GM12872 (cell line): Measurements from ENCODE around the gene HOXD12.

Experiments used
- CTCF ChIP-seq: IDR thresholded peaks from 3 replicates; pipeline ENCODE4 v1.5.1; 2011; ENCODE audit warnings: low read depth, mild to moderate bottlenecking, low read length, moderate library complexity; ENCODE audit not compliant: insufficient read depth

HOXD12 gene

DNA sequence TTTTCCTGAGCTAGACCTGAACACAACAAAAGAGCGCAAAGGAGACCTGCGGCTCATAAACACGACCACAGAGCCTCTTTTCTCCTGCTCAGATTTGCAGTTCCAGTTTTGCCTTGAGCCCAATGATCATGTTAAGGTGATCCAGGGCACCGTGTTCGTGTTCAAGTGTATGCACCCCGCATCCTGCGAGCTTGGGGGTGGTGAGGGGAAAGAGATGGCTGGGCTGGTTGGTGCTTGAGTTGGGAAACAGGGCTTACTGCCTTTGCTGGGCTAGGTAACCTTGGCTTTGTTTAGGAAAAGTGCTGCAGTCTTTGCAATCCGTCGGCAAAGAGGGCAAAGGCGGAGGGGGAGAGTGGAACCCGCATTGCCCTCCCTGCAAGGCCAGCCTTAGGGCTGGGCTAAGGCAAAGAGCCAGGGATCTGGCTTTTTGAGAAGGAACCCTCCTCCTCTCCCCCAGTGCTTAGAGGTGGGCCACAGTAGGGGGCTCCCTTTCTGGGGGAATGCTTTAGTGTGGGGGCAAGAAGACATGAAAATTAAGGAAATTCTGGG, 18.3 kb downstream of the HOXD12 start:
- TF ChIP-seq CTCF: no peak

- peak; percentile 67 for TF ChIP-seq CTCF
Observed at GRCh38 chr2:176118601-176119339, 19.2 kb downstream of the HOXD12 start.

GRCh38 chr2:176120364-176121189, 21.0 kb downstream of the HOXD12 start:
- no peak for TF ChIP-seq CTCF

DNA sequence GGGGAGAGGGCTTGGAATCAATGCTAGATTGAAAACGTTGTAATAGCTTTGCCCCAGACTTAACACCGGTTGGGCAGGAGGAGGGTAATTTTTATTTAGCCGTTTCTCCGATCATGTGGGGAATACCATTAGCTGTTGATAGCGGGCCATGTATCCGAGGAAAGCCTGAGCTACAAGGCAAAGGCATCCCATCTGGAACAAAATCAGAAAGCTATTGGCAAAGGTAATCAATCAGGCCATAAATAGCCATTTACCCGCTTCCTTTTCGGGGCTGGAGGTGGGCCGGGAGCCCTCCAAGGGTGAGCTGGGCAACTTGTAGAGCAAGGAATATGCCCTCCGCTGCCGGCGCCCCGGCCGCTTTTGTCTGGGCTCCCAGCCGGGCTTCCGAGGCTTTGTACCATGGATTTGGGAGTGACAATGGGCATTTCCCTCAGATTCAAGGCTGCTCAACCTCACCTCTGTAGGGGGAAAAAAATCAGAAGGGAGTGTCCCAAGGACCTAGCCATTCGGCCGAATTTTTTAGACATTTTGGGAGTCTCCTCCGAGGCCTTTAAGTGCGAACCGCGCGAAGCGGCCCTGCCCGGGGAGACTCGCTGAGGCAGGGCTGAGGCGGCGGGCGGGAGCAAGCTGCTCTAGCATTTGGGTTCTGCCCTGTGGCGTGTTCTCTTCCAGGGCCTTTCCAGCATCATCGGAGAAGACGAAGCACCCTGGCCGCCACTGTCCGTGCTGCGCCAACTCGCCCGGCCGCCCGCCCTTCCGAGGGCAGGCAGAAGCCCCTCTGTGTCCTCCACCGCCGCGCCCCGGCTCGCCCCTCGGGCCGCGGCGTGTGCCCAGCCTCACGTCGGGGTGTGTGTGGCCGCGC, 21.8 kb downstream of the HOXD12 start:
- no peak for TF ChIP-seq CTCF

GRCh38 chr2:176122052-176122682, 22.6 kb downstream of the HOXD12 start:
- no peak for TF ChIP-seq CTCF

- no peak for TF ChIP-seq CTCF
Observed at GRCh38 chr2:176122683-176123410, 23.3 kb downstream of the HOXD12 start, which contains the start of gene HOXD9. Gene HOXD9 (plus strand): TSS chr2:176122719. CDS start chr2:176122769, 50 bp downstream.
